MM.1S (cell line): ENCODE results near the gene TGIF1.
A peak's percentile ranks its signal among the peaks of the same experiment; 100 is the strongest.

Experiments used
- DNase-seq: peaks from one replicate; pipeline ENCODE4 v3.0.0-alpha.2; 2015
- H2AFZ ChIP-seq: fragments of 300-600 bp; sonication (generic); 2 replicates; pipeline ENCODE4 v1.6.0; 2016; ENCODE audit warnings: antibody characterized with exemption, low read length
- H3F3A ChIP-seq: fragments of 300-600 bp; sonication (generic); 2 replicates; pipeline ENCODE4 v1.6.1; 2016; ENCODE audit warnings: mild to moderate bottlenecking, antibody characterized with exemption, low read length, moderate library complexity, mixed read lengths; ENCODE audit not compliant: insufficient read depth
- H3K27ac ChIP-seq: fragments of 300-600 bp; sonication (generic); 2 replicates; pipeline ENCODE4 v1.5.1; 2016; ENCODE audit warnings: mild to moderate bottlenecking, low read length
- H3K27me3 ChIP-seq: fragments of 300-600 bp; sonication (generic); replicated peaks from 2 replicates; pipeline ENCODE4 v1.6.0; 2016; ENCODE audit warnings: low read length; ENCODE audit not compliant: insufficient read depth
- H3K36me3 ChIP-seq: fragments of 300-600 bp; sonication (generic); replicated peaks from 2 replicates; pipeline ENCODE4 v1.6.1; 2016; ENCODE audit warnings: mild to moderate bottlenecking, low read length, mixed read lengths; ENCODE audit not compliant: insufficient read depth
- H3K4me1 ChIP-seq: fragments of 300-600 bp; sonication (generic); 2 replicates; pipeline ENCODE4 v1.6.1; 2016; ENCODE audit warnings: low read length, mixed read lengths
- H3K4me2 ChIP-seq: fragments of 300-600 bp; sonication (generic); 2 replicates; pipeline ENCODE4 v1.6.0; 2016; ENCODE audit warnings: low read depth, low read length
- H3K4me3 ChIP-seq: fragments of 300-600 bp; sonication (generic); 2 replicates; pipeline ENCODE4 v1.5.1; 2016; ENCODE audit warnings: low read length, mixed read lengths
- H3K79me2 ChIP-seq: fragments of 300-600 bp; sonication (generic); 2 replicates; pipeline ENCODE4 v1.6.1; 2016; ENCODE audit warnings: mixed run types, low read length, mixed read lengths
- H3K9ac ChIP-seq: fragments of 300-600 bp; sonication (generic); 2 replicates; pipeline ENCODE4 v1.6.1; 2016; ENCODE audit warnings: low read length, mixed read lengths
- H3K9me2 ChIP-seq: fragments of 300-600 bp; sonication (generic); replicated peaks from 2 replicates; pipeline ENCODE4 v1.6.1; 2016; ENCODE audit warnings: mild to moderate bottlenecking, low read length, mixed read lengths; ENCODE audit not compliant: insufficient read depth
- H3K9me3 ChIP-seq: fragments of 300-600 bp; sonication (generic); replicated peaks from 2 replicates; pipeline ENCODE4 v1.6.1; 2016; ENCODE audit warnings: mild to moderate bottlenecking, low read length, mixed read lengths; ENCODE audit not compliant: insufficient read depth
- H4K20me1 ChIP-seq: fragments of 300-600 bp; sonication (generic); 2 replicates; pipeline ENCODE4 v1.6.1; 2016; ENCODE audit warnings: mild to moderate bottlenecking, low read length, moderate library complexity, mixed read lengths; ENCODE audit not compliant: insufficient read depth
- CTCF ChIP-seq: fragments of 300-600 bp; sonication (generic); IDR thresholded peaks from 2 replicates; pipeline ENCODE4 v1.5.1; 2016; ENCODE audit warnings: antibody characterized with exemption, low read length, mixed read lengths
- EZH2 ChIP-seq: fragments of 300-600 bp; sonication (generic); optimal IDR thresholded peaks from 2 replicates; pipeline ENCODE3; 2017; ENCODE audit warnings: low read depth, mild to moderate bottlenecking, antibody characterized with exemption, low read length, mixed read lengths
- EZH2phosphoT487 ChIP-seq: fragments of 300-600 bp; sonication (generic); IDR thresholded peaks from 2 replicates; pipeline ENCODE4 v1.6.1; 2018; ENCODE audit warnings: antibody characterized with exemption, low read length

The TGIF1 gene

GRCh38 chr18:3472681-3473544, 22.9 kb downstream of the TGIF1 start:
- Histone ChIP-seq H3K4me1 (no peaks in the 10 kb centered on the region), H4K20me1 (no peaks in the 10 kb centered on the region)

GRCh38 chr18:3478262-3478978, 28.4 kb downstream of the TGIF1 start:
- no peak overlapping the region for H3K4me3 ChIP-seq
- H3K9ac ChIP-seq, result no peak overlapping the region
- no peaks in the 10 kb centered on the region for H3K9me2 ChIP-seq
- DNase-seq, result no peak
- no peaks in the 10 kb centered on the region for H3K4me1 ChIP-seq
- no peak overlapping the region for H3K4me2 ChIP-seq
- H3K27ac ChIP-seq, result no peak overlapping the region
- H2AFZ ChIP-seq, result no peak overlapping the region
- H4K20me1 ChIP-seq, result no peaks in the 10 kb centered on the region
- H3K79me2 ChIP-seq, result no peaks in the 10 kb centered on the region
- no peaks in the 10 kb centered on the region for H3K36me3 ChIP-seq
- TF ChIP-seq CTCF (no peak), EZH2 (no peak), EZH2phosphoT487 (no peak)
- H3K27me3 ChIP-seq, result peaks cover 16% of the 10 kb centered on the region
- no peaks in the 10 kb centered on the region for H3F3A ChIP-seq
- no peaks in the 10 kb centered on the region for H3K9me3 ChIP-seq

More at GRCh38 chr18:3472681-3473544, 22.9 kb downstream of the TGIF1 start:
- Histone ChIP-seq H3K9me3 (no peaks in the 10 kb centered on the region), H3K27ac (no peak overlapping the region), H3F3A (no peaks in the 10 kb centered on the region), H3K36me3 (no peaks in the 10 kb centered on the region), H3K4me3 (no peak overlapping the region), H2AFZ (no peak overlapping the region), H3K79me2 (no peaks in the 10 kb centered on the region), H3K9me2 (no peaks in the 10 kb centered on the region), H3K9ac (no peak overlapping the region), H3K4me2 (peak overlapping the region; percentile 25; the same call in 1 of the 2 replicates), H3K27me3 (peaks cover 37% of the 10 kb centered on the region)
- DNase-seq, result peak; percentile 40
- TF ChIP-seq EZH2 (no peak), CTCF (no peak), EZH2phosphoT487 (no peak)

- no peaks in the 10 kb centered on the region for H4K20me1 ChIP-seq
- TF ChIP-seq EZH2 (no peak), EZH2phosphoT487 (no peak), CTCF (no peak)
- H3K27ac ChIP-seq, result no peak overlapping the region
- H3K4me3 ChIP-seq, result no peak overlapping the region
- DNase-seq, result no peak
- H3K4me2 ChIP-seq, result no peak overlapping the region
- H3K27me3 ChIP-seq, result peaks cover under 1% of the 10 kb centered on the region; the same call in 1 of the 2 replicates
- no peaks in the 10 kb centered on the region for H3K9me3 ChIP-seq
- no peak overlapping the region for H3K9ac ChIP-seq
- no peaks in the 10 kb centered on the region for H3K79me2 ChIP-seq
- no peaks in the 10 kb centered on the region for H3K36me3 ChIP-seq
- H3F3A ChIP-seq, result no peaks in the 10 kb centered on the region
- no peaks in the 10 kb centered on the region for H3K9me2 ChIP-seq
- H3K4me1 ChIP-seq, result no peaks in the 10 kb centered on the region
- no peak overlapping the region for H2AFZ ChIP-seq
Observed at GRCh38 chr18:3479978-3480509, 30.1 kb downstream of the TGIF1 start.
